ENCODE data around the gene DKK2.

DKK2 gene

DNA sequence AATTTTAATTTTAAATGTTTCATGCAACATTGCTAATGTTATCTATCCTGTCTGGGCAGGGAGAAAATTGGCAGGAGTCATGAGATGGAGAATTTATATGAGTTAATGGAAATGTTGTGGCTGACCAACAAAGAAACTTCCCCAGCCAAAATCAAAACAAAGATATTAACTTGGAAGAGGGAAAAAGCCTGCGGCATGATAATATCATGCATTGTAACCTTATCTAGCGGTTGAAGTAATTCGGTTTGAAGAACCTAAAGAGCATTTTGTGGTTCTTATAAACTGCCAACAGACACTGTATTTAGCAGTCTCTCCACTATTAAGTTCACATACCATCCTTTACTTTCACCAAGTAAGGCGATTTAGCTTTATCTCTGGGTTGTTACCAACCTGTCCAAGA is 42.3 kb downstream of the DKK2 start:
- TF ChIP-seq, protein P1, sequence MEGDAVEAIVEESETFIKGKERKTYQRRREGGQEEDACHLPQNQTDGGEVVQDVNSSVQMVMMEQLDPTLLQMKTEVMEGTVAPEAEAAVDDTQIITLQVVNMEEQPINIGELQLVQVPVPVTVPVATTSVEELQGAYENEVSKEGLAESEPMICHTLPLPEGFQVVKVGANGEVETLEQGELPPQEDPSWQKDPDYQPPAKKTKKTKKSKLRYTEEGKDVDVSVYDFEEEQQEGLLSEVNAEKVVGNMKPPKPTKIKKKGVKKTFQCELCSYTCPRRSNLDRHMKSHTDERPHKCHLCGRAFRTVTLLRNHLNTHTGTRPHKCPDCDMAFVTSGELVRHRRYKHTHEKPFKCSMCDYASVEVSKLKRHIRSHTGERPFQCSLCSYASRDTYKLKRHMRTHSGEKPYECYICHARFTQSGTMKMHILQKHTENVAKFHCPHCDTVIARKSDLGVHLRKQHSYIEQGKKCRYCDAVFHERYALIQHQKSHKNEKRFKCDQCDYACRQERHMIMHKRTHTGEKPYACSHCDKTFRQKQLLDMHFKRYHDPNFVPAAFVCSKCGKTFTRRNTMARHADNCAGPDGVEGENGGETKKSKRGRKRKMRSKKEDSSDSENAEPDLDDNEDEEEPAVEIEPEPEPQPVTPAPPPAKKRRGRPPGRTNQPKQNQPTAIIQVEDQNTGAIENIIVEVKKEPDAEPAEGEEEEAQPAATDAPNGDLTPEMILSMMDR (IDR thresholded peaks at IDR 0.05), result no peak
- H3K27me3 ChIP-seq, result no peaks in the 10 kb centered on the region
- H3K9me3 ChIP-seq, result no peaks in the 10 kb centered on the region
- no peak overlapping the region for H3K4me3 ChIP-seq (ENCODE audit: low read depth in 1 of 2, low read length in 1 of 2)
- H3K36me3 ChIP-seq, result no peaks in the 10 kb centered on the region
- no peaks in the 10 kb centered on the region for H3K4me1 ChIP-seq (ENCODE audit: control insufficient read depth in 1 of 2, insufficient read depth in 1 of 2, low read depth in 1 of 2, low read length in 1 of 2)
- no peak overlapping the region for H3K27ac ChIP-seq

DNA sequence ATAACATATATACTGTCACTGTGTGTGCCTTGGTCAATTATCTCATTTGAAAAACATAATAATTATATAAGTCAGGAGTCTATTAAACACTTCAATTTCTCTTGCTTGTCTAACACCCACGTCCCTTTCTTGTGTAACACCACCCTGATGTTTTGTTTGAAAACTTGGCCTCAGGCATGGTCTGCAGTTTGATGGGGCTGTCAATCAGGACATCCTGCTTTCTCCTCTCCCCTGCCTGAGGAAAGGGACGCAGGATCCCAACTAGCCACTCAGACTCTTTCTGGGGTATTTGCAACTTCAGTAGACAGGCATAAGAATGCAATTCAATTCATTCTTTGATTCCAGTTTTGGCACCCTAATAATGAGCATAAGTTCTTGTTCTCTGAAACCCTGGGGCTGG is 48.8 kb downstream of the DKK2 start:
- TF ChIP-seq, protein P1 (IDR thresholded peaks at IDR 0.05), result no peak
- no peaks in the 10 kb centered on the region for H3K9me3 ChIP-seq
- H3K4me3 ChIP-seq (ENCODE audit: low read depth in 1 of 2, low read length in 1 of 2), result no peak overlapping the region
- no peaks in the 10 kb centered on the region for H3K27me3 ChIP-seq
- no peak overlapping the region for H3K27ac ChIP-seq
- H3K36me3 ChIP-seq, result no peaks in the 10 kb centered on the region
- no peaks in the 10 kb centered on the region for H3K4me1 ChIP-seq (ENCODE audit: control insufficient read depth in 1 of 2, insufficient read depth in 1 of 2, low read depth in 1 of 2, low read length in 1 of 2)

DNA sequence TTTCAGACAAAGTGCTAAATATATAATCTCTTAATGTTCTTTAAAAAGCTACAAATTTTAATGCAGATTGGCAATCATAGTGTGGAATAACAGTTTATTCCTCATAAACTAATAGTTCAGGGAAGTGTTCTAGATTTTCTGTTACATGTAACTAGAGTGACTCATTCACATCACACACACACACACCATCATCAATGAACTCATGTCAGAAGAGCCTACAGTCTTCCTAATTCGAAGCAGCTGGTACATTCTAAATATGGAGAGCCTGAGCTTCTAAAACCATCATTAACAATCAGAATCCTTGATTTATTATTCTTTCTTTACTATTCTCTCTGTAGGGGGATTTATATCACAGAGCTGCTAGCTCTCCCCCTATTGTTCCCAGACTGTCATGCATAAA is 49.6 kb downstream of the DKK2 start:
- Histone ChIP-seq H3K4me1 (ENCODE audit: control insufficient read depth in 1 of 2, insufficient read depth in 1 of 2, low read depth in 1 of 2, low read length in 1 of 2) (no peaks in the 10 kb centered on the region), H3K27me3 (no peaks in the 10 kb centered on the region), H3K36me3 (no peaks in the 10 kb centered on the region), H3K27ac (no peak overlapping the region), H3K9me3 (no peaks in the 10 kb centered on the region), H3K4me3 (ENCODE audit: low read depth in 1 of 2, low read length in 1 of 2) (no peak overlapping the region)
- TF ChIP-seq, protein P1 (IDR thresholded peaks at IDR 0.05), result no peak

- TF ChIP-seq, protein P1 (IDR thresholded peaks at IDR 0.05), result no peak
- Histone ChIP-seq H3K27me3 (no peaks in the 10 kb centered on the region), H3K9me3 (no peaks in the 10 kb centered on the region), H3K36me3 (no peaks in the 10 kb centered on the region), H3K27ac (no peak overlapping the region), H3K4me1 (ENCODE audit: control insufficient read depth in 1 of 2, insufficient read depth in 1 of 2, low read depth in 1 of 2, low read length in 1 of 2) (no peaks in the 10 kb centered on the region), H3K4me3 (ENCODE audit: low read depth in 1 of 2, low read length in 1 of 2) (no peak overlapping the region)
Measured at GRCh38 chr4:106985830-106986229, 50.3 kb downstream of the DKK2 start.

GRCh38 chr4:106982711-106983211 is 53.4 kb downstream of the DKK2 start:
- TF ChIP-seq, protein P1 (IDR thresholded peaks at IDR 0.05), result no peak
- H3K9me3 ChIP-seq, result no peaks in the 10 kb centered on the region

DNA sequence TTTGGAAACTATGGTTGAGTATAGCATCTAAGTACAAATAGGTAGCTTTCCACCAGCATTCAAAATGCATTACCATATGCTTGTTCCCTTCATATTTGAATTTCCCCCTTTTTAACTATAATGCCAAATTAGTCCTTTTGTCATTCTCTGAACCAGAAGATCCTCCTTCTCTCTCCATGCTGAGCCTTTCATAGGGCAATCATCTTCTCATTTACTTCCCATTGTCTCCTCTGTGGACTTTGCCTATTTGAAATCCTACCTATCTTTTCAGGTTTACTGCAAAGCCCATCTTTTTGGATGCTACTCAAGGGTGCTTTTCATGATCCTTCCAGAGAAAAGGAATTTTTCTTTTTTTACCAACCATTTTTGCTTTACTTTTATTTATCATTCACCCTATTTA is 54.7 kb downstream of the DKK2 start:
- Histone ChIP-seq H3K4me3 (ENCODE audit: low read depth in 1 of 2, low read length in 1 of 2) (no peak overlapping the region), H3K9me3 (no peaks in the 10 kb centered on the region), H3K4me1 (ENCODE audit: control insufficient read depth in 1 of 2, insufficient read depth in 1 of 2, low read depth in 1 of 2, low read length in 1 of 2) (no peaks in the 10 kb centered on the region), H3K27me3 (no peaks in the 10 kb centered on the region), H3K27ac (no peak overlapping the region), H3K36me3 (no peaks in the 10 kb centered on the region)
- TF ChIP-seq, protein P1 (IDR thresholded peaks at IDR 0.05), result no peak

More at GRCh38 chr4:106982711-106983211, 53.4 kb downstream of the DKK2 start:
- H3K36me3 ChIP-seq, result no peaks in the 10 kb centered on the region
- no peaks in the 10 kb centered on the region for H3K27me3 ChIP-seq
- H3K4me3 ChIP-seq (ENCODE audit: low read depth in 1 of 2, low read length in 1 of 2), result no peak overlapping the region
- no peaks in the 10 kb centered on the region for H3K4me1 ChIP-seq (ENCODE audit: control insufficient read depth in 1 of 2, insufficient read depth in 1 of 2, low read depth in 1 of 2, low read length in 1 of 2)
- no peak overlapping the region for H3K27ac ChIP-seq

All from neutrophil (primary cell).